SU-DHL-6 (cell line): ENCODE measurements around the gene GRID2.

Experiments
- H2AFZ ChIP-seq: fragments of 200-600 bp; sonication (generic); 2 replicates; pipeline ENCODE4 v1.6.1; 2014; ENCODE audit warnings: low read depth, mild to moderate bottlenecking, moderate library complexity, mixed read lengths, antibody characterized with exemption, low read length; ENCODE audit not compliant: severe bottlenecking
- H3F3A ChIP-seq: fragments of 200-600 bp; shearing (Covaris generic); 2 replicates; pipeline ENCODE4 v1.6.0; 2016; ENCODE audit warnings: antibody characterized with exemption, mild to moderate bottlenecking; ENCODE audit not compliant: insufficient read depth
- H3K27ac ChIP-seq: fragments of 200-600 bp; sonication (generic); 2 replicates; pipeline ENCODE4 v1.5.1; 2016; ENCODE audit warnings: low read depth, mild to moderate bottlenecking, low read length, moderate library complexity, mixed read lengths
- H3K27me3 ChIP-seq: fragments of 200-600 bp; sonication (generic), shearing (Covaris generic); 2 replicates; pipeline ENCODE4 v1.6.0; 2014; ENCODE audit warnings: mild to moderate bottlenecking, low read length
- H3K36me3 ChIP-seq: fragments of 200-600 bp; sonication (generic); 2 replicates; pipeline ENCODE4 v1.6.1; 2014; ENCODE audit warnings: mild to moderate bottlenecking, low read length, mixed read lengths
- H3K4me2 ChIP-seq: fragments of 300-600, 200-600 bp; shearing (Covaris generic), sonication (generic); 2 replicates; pipeline ENCODE4 v1.6.0; 2014; ENCODE audit warnings: low read length, low read depth, mild to moderate bottlenecking; ENCODE audit not compliant: poor library complexity, severe bottlenecking
- H3K4me3 ChIP-seq: fragments of 200-600 bp; sonication (generic); 2 replicates; pipeline ENCODE4 v1.5.1; 2014; ENCODE audit warnings: antibody characterized with exemption, low read length, mild to moderate bottlenecking, mixed read lengths; ENCODE audit not compliant: insufficient read depth, poor library complexity, severe bottlenecking
- H3K79me2 ChIP-seq: fragments of 200-600 bp; sonication (generic); 2 replicates; pipeline ENCODE4 v1.6.1; 2014; ENCODE audit warnings: mild to moderate bottlenecking, low read length, moderate library complexity; ENCODE audit not compliant: insufficient read depth
- H3K9ac ChIP-seq: fragments of 200-600 bp; sonication (generic); 2 replicates; pipeline ENCODE4 v1.7.0; 2014; ENCODE audit warnings: mild to moderate bottlenecking, low read length
- H3K9me2 ChIP-seq: fragments of 200-600 bp; sonication (generic); replicated peaks from 2 replicates; pipeline ENCODE4 v1.6.1; 2014; ENCODE audit warnings: low read length; ENCODE audit not compliant: insufficient read depth
- H3K9me3 ChIP-seq: fragments of 200-600 bp; sonication (generic); 2 replicates; pipeline ENCODE4 v1.6.1; 2014; ENCODE audit warnings: low read length, mixed read lengths; ENCODE audit not compliant: insufficient read depth
- H4K20me1 ChIP-seq: fragments of 200-600 bp; sonication (generic); 2 replicates; pipeline ENCODE4 v1.6.1; 2014; ENCODE audit warnings: low read depth, mild to moderate bottlenecking, antibody characterized with exemption, low read length, moderate library complexity, mixed read lengths
- EZH2phosphoT487 ChIP-seq: fragments of 200-600 bp; sonication (generic), shearing (Covaris generic); conservative IDR thresholded peaks from 2 replicates; pipeline ENCODE4 v1.6.1; 2018; ENCODE audit warnings: mild to moderate bottlenecking, antibody characterized with exemption, low read length, moderate library complexity, mixed read lengths
- TF ChIP-seq, protein P1 (sequence below): fragments of 200-600 bp; sonication (generic); IDR thresholded peaks from one replicate; pipeline ENCODE4 v1.5.1; 2017; ENCODE audit warnings: antibody characterized with exemption, mild to moderate bottlenecking, low read length, moderate library complexity; ENCODE audit not compliant: insufficient read depth, poor library complexity, severe bottlenecking

The GRID2 gene

DNA sequence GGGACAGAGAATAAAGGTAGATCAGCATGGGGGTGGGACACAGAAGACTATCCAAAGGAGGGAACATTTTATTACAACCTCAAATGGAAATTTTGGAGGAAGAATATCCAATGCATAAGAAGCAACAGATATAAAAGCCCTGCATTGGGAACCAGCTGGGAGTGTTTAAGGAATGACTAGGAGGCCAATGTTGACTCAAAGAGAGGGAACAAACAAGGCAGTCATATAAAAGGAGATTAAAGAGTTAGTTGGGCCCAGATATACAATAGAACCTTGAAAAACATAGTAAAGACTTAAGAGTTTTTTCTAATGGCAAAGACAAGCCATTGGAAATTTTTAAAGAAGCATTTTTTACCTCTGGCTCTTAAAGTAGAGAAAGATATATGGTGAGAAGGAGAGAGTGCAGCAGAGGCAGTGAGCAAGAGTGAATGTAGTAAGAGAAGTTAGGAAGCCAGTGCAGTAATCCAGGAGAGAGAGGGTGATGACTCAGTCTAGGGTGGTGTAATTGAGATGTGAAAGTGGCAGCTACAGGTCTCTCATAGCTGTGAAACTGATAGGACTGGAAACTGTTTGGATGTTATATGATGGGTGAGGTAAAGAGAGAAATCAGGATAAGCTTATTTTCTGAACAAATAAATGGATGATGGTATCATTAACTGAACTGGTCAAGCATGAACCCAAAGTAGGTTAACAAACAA is 1342.6 kb downstream of the GRID2 start:
- no peak for TF ChIP-seq EZH2phosphoT487
- TF ChIP-seq, protein P1, sequence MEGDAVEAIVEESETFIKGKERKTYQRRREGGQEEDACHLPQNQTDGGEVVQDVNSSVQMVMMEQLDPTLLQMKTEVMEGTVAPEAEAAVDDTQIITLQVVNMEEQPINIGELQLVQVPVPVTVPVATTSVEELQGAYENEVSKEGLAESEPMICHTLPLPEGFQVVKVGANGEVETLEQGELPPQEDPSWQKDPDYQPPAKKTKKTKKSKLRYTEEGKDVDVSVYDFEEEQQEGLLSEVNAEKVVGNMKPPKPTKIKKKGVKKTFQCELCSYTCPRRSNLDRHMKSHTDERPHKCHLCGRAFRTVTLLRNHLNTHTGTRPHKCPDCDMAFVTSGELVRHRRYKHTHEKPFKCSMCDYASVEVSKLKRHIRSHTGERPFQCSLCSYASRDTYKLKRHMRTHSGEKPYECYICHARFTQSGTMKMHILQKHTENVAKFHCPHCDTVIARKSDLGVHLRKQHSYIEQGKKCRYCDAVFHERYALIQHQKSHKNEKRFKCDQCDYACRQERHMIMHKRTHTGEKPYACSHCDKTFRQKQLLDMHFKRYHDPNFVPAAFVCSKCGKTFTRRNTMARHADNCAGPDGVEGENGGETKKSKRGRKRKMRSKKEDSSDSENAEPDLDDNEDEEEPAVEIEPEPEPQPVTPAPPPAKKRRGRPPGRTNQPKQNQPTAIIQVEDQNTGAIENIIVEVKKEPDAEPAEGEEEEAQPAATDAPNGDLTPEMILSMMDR, result no peak
- no peaks in the 10 kb centered on the region for H4K20me1 ChIP-seq
- no peak overlapping the region for H3K27ac ChIP-seq
- H3K36me3 ChIP-seq, result no peaks in the 10 kb centered on the region
- H3K79me2 ChIP-seq, result no peaks in the 10 kb centered on the region
- no peak overlapping the region for H3K4me3 ChIP-seq
- no peaks in the 10 kb centered on the region for H3F3A ChIP-seq
- H3K9ac ChIP-seq, result no peak overlapping the region
- no peaks in the 10 kb centered on the region for H3K27me3 ChIP-seq
- H3K4me2 ChIP-seq, result no peak overlapping the region
- no peaks in the 10 kb centered on the region for H3K9me2 ChIP-seq
- no peaks in the 10 kb centered on the region for H3K9me3 ChIP-seq
- no peak overlapping the region for H2AFZ ChIP-seq

DNA sequence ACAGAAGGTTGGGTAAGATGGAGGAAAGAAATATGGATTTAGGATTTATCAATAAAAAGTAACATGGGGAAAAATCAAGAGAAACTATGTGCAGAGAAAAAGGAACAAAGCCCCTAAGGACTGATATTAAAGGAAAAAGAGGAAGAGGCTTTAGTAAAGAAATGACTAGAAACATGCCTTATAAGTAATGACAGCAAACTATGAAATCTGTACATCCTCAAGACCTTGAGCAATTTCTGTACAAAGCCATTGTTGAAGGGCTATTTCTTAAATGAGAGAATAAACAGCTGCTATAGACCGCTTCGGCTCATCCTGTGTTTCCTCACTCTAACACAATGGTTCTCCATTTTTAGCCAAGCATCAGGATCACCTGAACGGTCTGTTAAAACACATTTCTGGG is 1344.5 kb downstream of the GRID2 start:
- Histone ChIP-seq H2AFZ (no peak overlapping the region), H3F3A (no peaks in the 10 kb centered on the region), H3K4me3 (no peak overlapping the region), H3K9me2 (no peaks in the 10 kb centered on the region), H3K9ac (no peak overlapping the region), H3K27ac (no peak overlapping the region), H3K36me3 (no peaks in the 10 kb centered on the region), H3K4me2 (no peak overlapping the region), H3K79me2 (no peaks in the 10 kb centered on the region), H4K20me1 (no peaks in the 10 kb centered on the region), H3K9me3 (no peaks in the 10 kb centered on the region), H3K27me3 (no peaks in the 10 kb centered on the region)
- TF ChIP-seq, protein P1, result no peak
- TF ChIP-seq EZH2phosphoT487, result no peak

DNA sequence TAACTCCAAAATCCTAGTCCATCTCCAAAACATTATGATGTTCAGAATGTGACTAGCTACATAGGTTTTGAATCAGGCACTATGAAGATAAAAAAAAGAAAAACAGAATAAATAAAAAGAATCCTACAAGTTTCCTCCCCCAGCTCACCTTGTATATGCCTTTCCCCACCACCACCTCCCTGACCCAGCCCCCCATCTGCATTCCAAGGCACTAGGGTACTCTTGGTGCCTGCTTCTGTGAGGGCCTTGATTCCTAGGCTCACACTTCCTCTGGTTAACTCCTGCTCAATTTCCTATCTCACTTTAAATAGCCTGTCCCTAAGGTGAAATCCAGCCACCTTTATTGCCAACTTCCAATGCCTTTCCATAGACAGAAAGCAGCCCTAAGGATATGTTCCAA is 1346.1 kb downstream of the GRID2 start:
- Histone ChIP-seq H3K9ac (no peak overlapping the region), H3K27me3 (no peaks in the 10 kb centered on the region), H3K36me3 (no peaks in the 10 kb centered on the region), H3K27ac (no peak overlapping the region), H3K9me2 (no peaks in the 10 kb centered on the region), H3K4me3 (no peak overlapping the region), H3K79me2 (no peaks in the 10 kb centered on the region), H3K9me3 (no peaks in the 10 kb centered on the region), H3K4me2 (no peak overlapping the region), H2AFZ (no peak overlapping the region), H3F3A (no peaks in the 10 kb centered on the region), H4K20me1 (no peaks in the 10 kb centered on the region)
- TF ChIP-seq, protein P1, result no peak
- TF ChIP-seq EZH2phosphoT487, result no peak
